ENCODE data around the gene DHX8.
"Not testable (repeated sequence)": the region's sequence is repeated elsewhere in the genome, so short reads cannot be mapped to it uniquely, and the experiment has no call there.

DHX8 gene

GRCh38 chr17:43483674-43484551 lies at the start of gene DHX8:
Gene DHX8, plus strand, starts transcription at chr17:43483975. Its CDS starts 63 bp downstream, at chr17:43484038.
- Mint-ChIP-seq H3K27ac (peak within 1 kb of the TSS; percentile 99), H3K4me1 (peaks cover 41% of the 10 kb centered on the region), H3K36me3 (peaks cover 13% of the 10 kb centered on the region), H3K4me3 (peak within 1 kb of the TSS; percentile 100), H3K9me3 (no peaks in the 10 kb centered on the region), H3K27me3 (peaks cover 6% of the 10 kb centered on the region)
- DNase-seq: peak; percentile 98
- CTCF ChIA-PET: interaction anchor here (0.6 to 6.3 kb wide), 23 partner anchors 9 to 219 kb away, joined by 3 to 134 read pairs (median 3); partner anchors contain the start of gene ARL4D

GRCh38 chr17:43434902-43435319 lies 48.9 kb upstream of the DHX8 start:
- no peaks in the 10 kb centered on the region for H3K9me3 Mint-ChIP-seq
- no peaks in the 10 kb centered on the region for H3K4me1 Mint-ChIP-seq
- peaks cover 30% of the 10 kb centered on the region for H3K27me3 Mint-ChIP-seq
- no peak overlapping the region for H3K27ac Mint-ChIP-seq
- H3K4me3 Mint-ChIP-seq: no peak overlapping the region
- DNase-seq: no peak
- CTCF ChIA-PET: interaction anchor here (1.3 kb wide), 1 partner anchor 31 kb away, joined by 3 read pairs; no protein-coding TSS in a partner anchor
- H3K36me3 Mint-ChIP-seq: no peaks in the 10 kb centered on the region

DNA sequence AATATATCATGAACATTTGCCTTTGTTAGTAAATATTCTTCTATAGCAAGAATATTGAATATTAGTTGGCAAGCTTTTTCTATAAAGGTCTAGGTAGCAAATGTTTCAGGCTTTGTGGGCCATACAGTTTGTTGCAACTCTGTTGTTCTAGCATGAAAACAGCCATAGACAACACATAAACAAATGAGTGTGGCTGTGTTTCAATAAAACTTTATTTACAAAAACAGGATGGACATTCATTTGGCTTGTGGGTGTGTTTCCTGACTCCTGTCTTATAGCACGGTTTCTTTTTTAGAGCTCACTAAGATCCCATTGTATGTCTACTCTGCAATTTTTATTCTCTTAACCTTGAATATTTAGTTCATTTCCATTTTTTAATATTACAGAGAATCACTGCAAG lies 46.0 kb upstream of the DHX8 start:
- no peak overlapping the region for H3K4me3 Mint-ChIP-seq
- H3K9me3 Mint-ChIP-seq: no peaks in the 10 kb centered on the region
- DNase-seq: no peak
- H3K27me3 Mint-ChIP-seq: peaks cover 17% of the 10 kb centered on the region
- no peaks in the 10 kb centered on the region for H3K36me3 Mint-ChIP-seq
- CTCF ChIA-PET: no interaction called here
- H3K4me1 Mint-ChIP-seq: no peaks in the 10 kb centered on the region
- H3K27ac Mint-ChIP-seq: no peak overlapping the region

GRCh38 chr17:43438626-43439025 lies 45.1 kb upstream of the DHX8 start:
- Mint-ChIP-seq H3K9me3 (no peaks in the 10 kb centered on the region), H3K4me1 (no peaks in the 10 kb centered on the region), H3K27ac (no peak overlapping the region), H3K36me3 (no peaks in the 10 kb centered on the region), H3K27me3 (peaks cover 12% of the 10 kb centered on the region), H3K4me3 (no peak overlapping the region)
- no peak for DNase-seq
- CTCF ChIA-PET: interaction anchor here (0.6 kb wide), 1 partner anchor 64 kb away, joined by 3 read pairs; no protein-coding TSS in a partner anchor

DNA sequence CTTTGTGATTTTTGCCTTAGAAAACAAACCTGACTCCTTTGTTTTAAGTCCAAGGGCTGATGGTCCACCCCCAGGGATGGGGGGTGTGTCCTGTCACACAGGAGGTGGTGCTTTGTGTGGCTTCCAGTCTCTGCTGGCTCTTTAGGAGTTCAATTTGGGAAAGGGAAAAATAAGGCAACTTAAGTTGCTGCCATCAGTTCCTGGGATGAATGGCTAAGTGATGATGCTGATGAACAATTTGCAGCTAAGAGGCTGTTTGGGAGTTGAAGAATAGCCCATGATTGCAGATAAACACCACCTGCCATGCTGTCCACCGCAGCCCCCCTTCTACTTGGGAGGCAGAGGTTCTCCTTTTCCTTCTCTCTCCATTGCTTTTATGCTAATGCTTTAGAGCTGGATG lies 44.7 kb upstream of the DHX8 start:
- Mint-ChIP-seq H3K4me3 (no peak overlapping the region), H3K4me1 (no peaks in the 10 kb centered on the region), H3K27ac (no peak overlapping the region), H3K36me3 (no peaks in the 10 kb centered on the region), H3K27me3 (peaks cover 12% of the 10 kb centered on the region), H3K9me3 (no peaks in the 10 kb centered on the region)
- DNase-seq: no peak
- CTCF ChIA-PET: no interaction called here

DNA sequence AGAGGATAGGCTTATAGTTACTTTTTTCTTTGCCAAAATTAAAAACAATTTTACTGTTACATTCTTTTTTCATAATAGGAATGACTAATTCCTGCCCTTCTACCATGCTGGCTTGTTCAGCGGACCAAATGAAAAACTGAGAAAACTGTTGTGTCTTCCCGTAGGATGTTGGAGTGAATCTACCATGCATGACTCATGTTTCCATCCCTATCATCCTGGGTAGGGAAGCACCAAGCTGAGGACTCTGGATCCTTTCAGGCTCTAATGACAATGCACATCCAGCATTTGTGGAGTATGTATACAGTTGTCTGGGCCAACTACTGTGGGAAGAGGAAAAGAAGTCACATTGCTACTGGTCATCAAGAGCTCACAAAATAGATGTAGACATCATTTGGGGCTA lies 41.1 kb upstream of the DHX8 start:
- Mint-ChIP-seq H3K9me3 (no peaks in the 10 kb centered on the region), H3K4me1 (no peaks in the 10 kb centered on the region), H3K27me3 (peaks cover 20% of the 10 kb centered on the region), H3K4me3 (no peak overlapping the region), H3K36me3 (no peaks in the 10 kb centered on the region), H3K27ac (no peak overlapping the region)
- CTCF ChIA-PET: interaction anchor here (0.9 to 1.5 kb wide), 3 partner anchors 17 to 49 kb away, joined by 3 to 5 read pairs (median 3); partner anchors contain the start of gene DHX8
- DNase-seq: no peak

- peaks cover 20% of the 10 kb centered on the region for H3K27me3 Mint-ChIP-seq
- no peak overlapping the region for H3K4me3 Mint-ChIP-seq
- CTCF ChIA-PET: interaction anchor here (0.9 to 1.5 kb wide), 3 partner anchors 17 to 49 kb away, joined by 3 to 5 read pairs (median 3); partner anchors contain the start of gene DHX8
- DNase-seq: no peak
- no peaks in the 10 kb centered on the region for H3K4me1 Mint-ChIP-seq
- no peaks in the 10 kb centered on the region for H3K36me3 Mint-ChIP-seq
- H3K27ac Mint-ChIP-seq: no peak overlapping the region
- no peaks in the 10 kb centered on the region for H3K9me3 Mint-ChIP-seq
These were observed 40.4 kb upstream of the DHX8 start for GRCh38 chr17:43443381-43443780.

- Mint-ChIP-seq H3K4me3 (no peak overlapping the region), H3K9me3 (no peaks in the 10 kb centered on the region), H3K27ac (no peak overlapping the region), H3K27me3 (peaks cover 24% of the 10 kb centered on the region), H3K36me3 (no peaks in the 10 kb centered on the region), H3K4me1 (no peaks in the 10 kb centered on the region)
- CTCF ChIA-PET: interaction anchor here (1.5 kb wide), 1 partner anchor 16 kb away, joined by 3 read pairs; no protein-coding TSS in a partner anchor
- no peak for DNase-seq
These were observed 39.4 kb upstream of the DHX8 start for GRCh38 chr17:43444223-43445008.

- H3K27me3 Mint-ChIP-seq: peaks cover 25% of the 10 kb centered on the region
- no peak overlapping the region for H3K4me3 Mint-ChIP-seq
- no peaks in the 10 kb centered on the region for H3K4me1 Mint-ChIP-seq
- no peak overlapping the region for H3K27ac Mint-ChIP-seq
- no peaks in the 10 kb centered on the region for H3K36me3 Mint-ChIP-seq
- no peaks in the 10 kb centered on the region for H3K9me3 Mint-ChIP-seq
- CTCF ChIA-PET: no interaction called here
- no peak for DNase-seq
These were observed 38.7 kb upstream of the DHX8 start for GRCh38 chr17:43445009-43445589.

GRCh38 chr17:43446773-43447172 lies 37.0 kb upstream of the DHX8 start:
- Mint-ChIP-seq H3K4me1 (no peaks in the 10 kb centered on the region), H3K4me3 (no peak overlapping the region), H3K27me3 (peaks cover 20% of the 10 kb centered on the region), H3K9me3 (no peaks in the 10 kb centered on the region), H3K27ac (no peak overlapping the region), H3K36me3 (no peaks in the 10 kb centered on the region)
- no peak for DNase-seq
- CTCF ChIA-PET: interaction anchor here (1.9 kb wide), 1 partner anchor 53 kb away, joined by 4 read pairs; no protein-coding TSS in a partner anchor

DNA sequence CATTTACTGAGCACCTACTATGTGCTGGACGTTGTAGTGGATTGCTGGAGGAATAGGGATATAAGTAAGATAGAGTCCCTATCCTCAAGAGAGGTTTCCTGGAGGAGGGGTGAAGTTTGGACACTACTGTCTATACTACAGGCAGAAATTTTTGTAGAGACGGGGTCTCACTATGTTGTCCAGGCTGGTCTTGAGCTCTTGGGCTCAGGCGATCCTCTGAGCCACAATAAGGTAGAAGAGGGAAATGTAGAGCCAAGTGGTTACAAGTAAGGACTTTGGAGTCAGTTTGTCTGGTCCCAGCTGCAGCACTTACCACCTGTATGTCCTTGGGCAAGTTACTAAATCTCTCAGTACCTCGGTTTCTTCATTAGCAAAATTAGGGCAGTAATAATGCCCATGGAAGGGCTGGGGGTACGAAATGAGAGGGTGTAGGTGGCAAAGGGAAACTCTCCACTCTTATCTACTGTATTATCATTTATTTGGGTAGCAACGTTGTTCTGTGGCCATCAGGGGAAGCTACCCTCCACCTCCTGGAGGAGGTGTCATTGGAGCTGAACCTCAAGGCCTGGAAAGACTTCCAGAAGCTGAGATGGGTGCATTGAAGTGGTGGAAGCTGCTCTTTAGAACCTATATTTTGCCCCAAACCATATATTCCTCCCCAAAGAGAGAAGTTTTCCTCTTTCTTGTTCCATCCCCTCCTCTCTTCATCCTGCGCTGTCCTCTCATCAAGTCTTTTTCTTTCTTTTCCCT lies 34.9 kb upstream of the DHX8 start:
- no peak for DNase-seq
- CTCF ChIA-PET: no interaction called here
- H3K4me3 Mint-ChIP-seq: no peak overlapping the region
- peaks cover 22% of the 10 kb centered on the region for H3K27me3 Mint-ChIP-seq
- no peaks in the 10 kb centered on the region for H3K36me3 Mint-ChIP-seq
- H3K9me3 Mint-ChIP-seq: no peaks in the 10 kb centered on the region
- H3K27ac Mint-ChIP-seq: no peak overlapping the region
- H3K4me1 Mint-ChIP-seq: no peaks in the 10 kb centered on the region

DNA sequence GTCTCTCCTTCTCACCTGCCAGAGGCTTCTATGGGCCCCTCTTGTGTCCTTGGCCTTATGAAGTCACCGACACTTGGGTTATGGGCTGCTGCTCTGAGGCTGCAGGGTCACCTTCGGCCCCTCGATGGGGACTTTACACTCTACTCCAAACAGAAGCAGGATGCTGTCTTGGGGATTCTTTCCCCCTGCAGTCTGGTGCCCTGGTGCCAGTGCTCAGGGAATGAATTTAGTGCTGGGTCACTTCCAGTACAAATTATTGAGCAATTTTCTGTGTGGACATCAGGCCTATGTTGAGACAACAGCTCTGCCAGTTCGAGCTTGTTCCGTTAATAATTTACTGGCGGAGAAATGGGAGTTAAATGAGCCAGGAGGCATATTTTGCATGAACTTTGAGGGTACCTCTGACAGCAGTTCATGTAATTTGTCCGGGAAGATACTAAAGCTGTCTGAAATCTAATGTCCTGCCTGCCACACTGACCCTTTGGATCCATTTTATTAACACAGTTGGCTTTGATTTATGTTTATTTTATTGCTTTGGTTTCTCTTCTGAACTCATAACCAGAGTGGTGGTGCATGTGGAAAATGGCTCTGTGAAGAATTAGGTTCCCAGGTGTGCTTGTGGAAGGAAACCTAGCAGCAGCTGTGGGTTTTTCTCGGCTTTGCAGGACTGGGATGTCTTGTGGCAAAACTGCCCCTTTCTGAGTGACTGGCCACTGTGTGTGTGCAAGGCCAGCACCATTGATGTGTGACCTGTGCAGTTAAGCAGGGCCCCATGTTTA lies 34.1 kb upstream of the DHX8 start:
- Mint-ChIP-seq H3K27ac (no peak overlapping the region), H3K4me3 (no peak overlapping the region), H3K9me3 (no peaks in the 10 kb centered on the region), H3K4me1 (no peaks in the 10 kb centered on the region), H3K36me3 (no peaks in the 10 kb centered on the region), H3K27me3 (peaks cover 18% of the 10 kb centered on the region)
- CTCF ChIA-PET: no interaction called here
- DNase-seq: no peak

- DNase-seq, H3K4me3 Mint-ChIP-seq, H3K36me3 Mint-ChIP-seq, CTCF ChIA-PET, H3K27ac Mint-ChIP-seq, H3K9me3 Mint-ChIP-seq, H3K4me1 Mint-ChIP-seq: not testable (repeated sequence)
- peaks cover 13% of the 10 kb centered on the region for H3K27me3 Mint-ChIP-seq
These were observed 33.0 kb upstream of the DHX8 start for GRCh38 chr17:43450791-43451190.

Measured in activated naive CD4-positive, alpha-beta T cell treated with anti-CD3 and anti-CD28 coated beads, Interleukin-2, amount 10 ng/mL, durations not matched to agents 7 days and 5 days (primary cell).